Measurements from ENCODE around the gene AFF3.
A peak's percentile ranks its signal among the peaks of the same experiment; 100 is the strongest.

The AFF3 gene

DNA sequence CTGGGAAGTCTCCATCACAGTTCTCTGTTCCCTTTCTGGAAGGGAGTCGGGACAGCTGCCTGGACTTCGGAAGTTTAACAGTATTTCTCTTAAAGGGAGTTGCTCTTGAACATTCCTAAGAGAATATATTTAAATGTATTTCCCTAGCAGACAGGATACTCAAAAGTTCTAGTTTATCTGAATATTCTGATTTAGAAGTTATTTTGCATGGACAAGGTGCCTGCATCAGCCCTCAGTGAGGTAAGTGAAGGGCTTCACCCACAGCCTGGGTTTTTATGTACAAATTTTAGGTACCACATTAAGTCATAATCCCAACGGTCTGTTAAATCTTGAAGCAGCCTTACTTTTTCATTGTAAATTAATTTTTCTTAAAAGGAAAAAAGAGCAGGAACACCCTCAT is 587.5 kb downstream of the AFF3 start:
- TF ChIP-seq CTCF (IDR thresholded peaks at IDR 0.05; ENCODE audit: insufficient read depth, low read depth, low read length, missing control alignments) = no peak
- no peak for DNase-seq (ENCODE audit: low read depth)
- no peak overlapping the region for H3K4me3 ChIP-seq (ENCODE audit: low read length)

DNA sequence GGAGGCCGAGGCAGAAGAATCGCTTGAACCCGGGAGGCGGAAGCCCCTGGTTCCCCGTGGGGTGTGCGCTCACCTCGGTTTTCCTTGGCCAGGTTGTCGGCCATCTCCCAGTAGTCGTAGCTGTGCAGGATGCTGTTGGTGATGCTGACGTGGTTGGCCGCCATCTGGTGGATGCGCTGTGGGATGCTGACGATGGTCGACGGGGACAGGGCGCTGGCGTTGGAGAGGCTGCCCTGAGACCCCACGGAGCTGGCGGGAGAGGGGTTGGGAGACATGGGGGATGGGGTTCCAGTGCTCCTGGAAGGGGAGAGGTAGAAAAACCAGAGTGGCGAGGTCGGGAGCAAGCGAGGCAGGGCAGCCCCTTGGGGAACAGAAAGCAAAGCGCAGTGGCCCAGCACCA is 588.2 kb downstream of the AFF3 start:
- peak; percentile 59 for TF ChIP-seq CTCF (IDR thresholded peaks at IDR 0.05; ENCODE audit: insufficient read depth, low read depth, low read length, missing control alignments)
- peak; percentile 48 for DNase-seq (ENCODE audit: low read depth)
- no peak overlapping the region for H3K4me3 ChIP-seq (ENCODE audit: low read length)

DNA sequence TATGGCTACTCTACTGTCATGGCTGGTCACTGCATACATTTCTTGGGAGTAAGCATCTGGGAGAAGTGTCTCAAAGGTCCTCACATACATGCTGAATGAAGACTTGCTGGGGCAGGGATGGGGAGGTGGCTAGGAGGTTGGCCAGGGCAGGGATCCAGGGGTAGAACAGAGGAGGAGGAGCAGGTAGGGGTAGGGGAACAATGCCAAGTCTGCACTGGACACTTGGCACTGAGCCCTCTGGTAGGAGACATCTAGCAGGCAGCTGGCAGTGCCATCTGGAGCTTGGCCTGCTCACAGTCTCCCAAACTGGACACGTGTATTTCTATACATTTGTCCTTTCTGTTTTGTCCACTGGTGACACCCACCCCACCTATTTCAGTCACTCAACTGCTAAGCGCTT is 589.9 kb downstream of the AFF3 start:
- no peak overlapping the region for H3K4me3 ChIP-seq (ENCODE audit: low read length)
- DNase-seq (ENCODE audit: low read depth) = no peak
- no peak for TF ChIP-seq CTCF (IDR thresholded peaks at IDR 0.05; ENCODE audit: insufficient read depth, low read depth, low read length, missing control alignments)

GRCh38 chr2:99550368-99550767 is 592.0 kb downstream of the AFF3 start:
- no peak for DNase-seq (ENCODE audit: low read depth)
- H3K4me3 ChIP-seq (ENCODE audit: low read length) = no peak overlapping the region
- no peak for TF ChIP-seq CTCF (IDR thresholded peaks at IDR 0.05; ENCODE audit: insufficient read depth, low read depth, low read length, missing control alignments)

DNA sequence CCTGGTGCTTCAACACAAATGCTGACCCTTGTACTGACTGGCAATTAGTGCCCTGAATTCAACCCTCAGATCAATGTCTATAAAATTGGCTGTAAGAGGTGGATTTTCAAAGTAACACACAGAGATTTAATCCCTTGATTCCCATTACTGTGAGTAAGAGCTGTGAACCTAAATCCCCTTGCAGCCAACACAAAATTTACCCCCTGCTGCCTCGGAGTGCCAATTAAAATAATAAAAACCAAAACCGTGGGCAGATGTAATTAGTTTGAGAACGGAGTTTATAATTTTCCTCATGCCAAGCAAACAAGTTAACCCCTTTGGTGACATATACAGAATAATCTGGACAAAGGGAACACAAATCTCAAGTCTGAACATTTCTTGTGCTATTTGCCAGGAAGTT is 596.8 kb downstream of the AFF3 start:
- DNase-seq (ENCODE audit: low read depth) = no peak
- H3K4me3 ChIP-seq (ENCODE audit: low read length) = no peak overlapping the region
- TF ChIP-seq CTCF (IDR thresholded peaks at IDR 0.05; ENCODE audit: insufficient read depth, low read depth, low read length, missing control alignments) = no peak

GRCh38 chr2:99545066-99545465 is 597.3 kb downstream of the AFF3 start:
- no peak overlapping the region for H3K4me3 ChIP-seq (ENCODE audit: low read length)
- DNase-seq (ENCODE audit: low read depth) = peak; percentile 6
- no peak for TF ChIP-seq CTCF (IDR thresholded peaks at IDR 0.05; ENCODE audit: insufficient read depth, low read depth, low read length, missing control alignments)

GRCh38 chr2:99544608-99545007 is 597.8 kb downstream of the AFF3 start:
- no peak for DNase-seq (ENCODE audit: low read depth)

More at GRCh38 chr2:99544608-99545007, 597.8 kb downstream of the AFF3 start:
- TF ChIP-seq CTCF (IDR thresholded peaks at IDR 0.05; ENCODE audit: insufficient read depth, low read depth, low read length, missing control alignments) = no peak
- H3K4me3 ChIP-seq (ENCODE audit: low read length) = no peak overlapping the region
